CD14-positive monocyte (primary cell): ENCODE measurements around the gene CTPS1. TPM values are rescaled to one million over a fixed set of nuclear protein-coding genes. Genes with fewer than 3 reads are reported as not detected.

Source experiments
- DNase-seq, 3 donors: peaks; one replicate each; pipeline ENCODE4 v3.0.0-alpha.2; 2011 to 2022
- H2AFZ ChIP-seq: 2 replicates; pipeline ENCODE4 v1.6.0; 2012; ENCODE audit warnings: mild to moderate bottlenecking, low read depth, low read length, inconsistent platforms; ENCODE audit not compliant: insufficient read depth, poor library complexity, severe bottlenecking
- H3K27ac ChIP-seq, 2 donors: 1 replicate in 1 of 2; 2 replicates in 1 of 2; pipeline ENCODE4 v1.5.1; 2012 to 2013; ENCODE audit warnings: low read length in 2 of 2, control low read depth in 1 of 2, inconsistent platforms in 1 of 2, low read depth in 1 of 2, mild to moderate bottlenecking in 1 of 2
- H3K27me3 ChIP-seq, 2 donors: one replicate each; pipeline versions ENCODE4 v1.6.0 to v1.6.1; 2011 to 2013; ENCODE audit warnings: low read length in 2 of 2; ENCODE audit not compliant: control insufficient read depth in 2 of 2, insufficient read depth in 2 of 2
- H3K36me3 ChIP-seq, 2 donors: replicated peaks in 1 of 2; 1 replicate in 1 of 2; 2 replicates in 1 of 2; pipeline versions ENCODE4 v1.5.1 to v1.6.1; 2012 to 2013; ENCODE audit warnings: low read length in 2 of 2, control low read depth in 1 of 2, inconsistent platforms in 1 of 2, mild to moderate bottlenecking in 1 of 2; ENCODE audit not compliant: insufficient read depth in 2 of 2, control insufficient read depth in 1 of 2
- H3K4me1 ChIP-seq, 2 donors: 1 replicate in 1 of 2; 2 replicates in 1 of 2; pipeline versions ENCODE4 v1.5.1 to v1.6.1; 2012 to 2013; ENCODE audit warnings: low read length in 2 of 2, control low read depth in 1 of 2, inconsistent platforms in 1 of 2, mild to moderate bottlenecking in 1 of 2, moderate library complexity in 1 of 2; ENCODE audit not compliant: insufficient read depth in 2 of 2, control insufficient read depth in 1 of 2
- H3K4me2 ChIP-seq: replicated peaks from 2 replicates; pipeline ENCODE3; 2012; ENCODE audit warnings: low read length, moderate library complexity, mild to moderate bottlenecking; ENCODE audit not compliant: poor library complexity, severe bottlenecking; ENCODE audit errors: extremely low read depth
- H3K4me3 ChIP-seq, 3 experiments: fragments of 200-600 bp in 1 of 3; sonication (generic) in 1 of 3; replicated peaks in 1 of 3; 1 replicate in 2 of 3; 2 replicates in 1 of 3; pipeline ENCODE4 v1.5.1; 2011 to 2013; ENCODE audit warnings: low read length in 3 of 3, mild to moderate bottlenecking in 3 of 3, control low read depth in 2 of 3, low read depth in 2 of 3, inconsistent platforms in 1 of 3, moderate library complexity in 1 of 3
- H3K79me2 ChIP-seq: 2 replicates; pipeline ENCODE4 v1.6.0; 2012; ENCODE audit warnings: mild to moderate bottlenecking, control low read depth, inconsistent platforms, low read length, moderate library complexity; ENCODE audit not compliant: insufficient read depth
- H3K9ac ChIP-seq: 2 replicates; pipeline ENCODE4 v1.6.0; 2017; ENCODE audit warnings: low read length, mild to moderate bottlenecking; ENCODE audit not compliant: insufficient read depth, poor library complexity, severe bottlenecking
- H3K9me3 ChIP-seq, 2 donors: replicated peaks in 1 of 2; 1 replicate in 1 of 2; 2 replicates in 1 of 2; pipeline versions ENCODE4 v1.5.1 to v1.6.1; 2012 to 2013; ENCODE audit warnings: low read length in 2 of 2, control low read depth in 1 of 2; ENCODE audit not compliant: control insufficient read depth in 1 of 2, insufficient read depth in 1 of 2
- H4K20me1 ChIP-seq: 2 replicates; pipeline ENCODE4 v1.6.0; 2012; ENCODE audit warnings: mild to moderate bottlenecking, low read length, control low read depth, moderate library complexity; ENCODE audit not compliant: insufficient read depth
- H3K27ac Mint-ChIP-seq, 7 donors: one replicate each; pipeline ENCODE4 v1.8.0; 2020; ENCODE audit warnings: mild to moderate bottlenecking in 7 of 7, mixed read lengths in 7 of 7, moderate library complexity in 6 of 7, inconsistent platforms in 2 of 7
- H3K27me3 Mint-ChIP-seq, 3 donors: one replicate each; pipeline ENCODE4 v1.8.0; 2021 to 2022; ENCODE audit warnings: low read depth in 3 of 3, mild to moderate bottlenecking in 3 of 3, mixed read lengths in 3 of 3, moderate library complexity in 3 of 3, inconsistent platforms in 1 of 3
- H3K36me3 Mint-ChIP-seq, 2 donors: one replicate each; pipeline ENCODE4 v1.8.0; 2020; ENCODE audit warnings: mixed read lengths in 2 of 2, inconsistent platforms in 1 of 2, mild to moderate bottlenecking in 1 of 2
- H3K4me1 Mint-ChIP-seq: one replicate; pipeline ENCODE4 v1.8.0; 2020; ENCODE audit warnings: mild to moderate bottlenecking, mixed read lengths
- H3K4me3 Mint-ChIP-seq, 2 donors: one replicate each; pipeline ENCODE4 v1.8.0; 2020; ENCODE audit warnings: mild to moderate bottlenecking in 2 of 2, mixed read lengths in 2 of 2, moderate library complexity in 1 of 2
- H3K9me3 Mint-ChIP-seq, 7 donors: one replicate each; pipeline ENCODE4 v1.8.0; 2020 to 2022; ENCODE audit warnings: mixed read lengths in 7 of 7, mild to moderate bottlenecking in 6 of 7, moderate library complexity in 6 of 7, inconsistent platforms in 2 of 7
- CTCF ChIP-seq: fragments of 200-600 bp; IDR thresholded peaks from one replicate; pipeline ENCODE4 v1.8.0; 2022; ENCODE audit warnings: antibody characterized with exemption, mild to moderate bottlenecking
- WGBS: methylation state at CpG from one replicate; pipeline ENCODE4 v1.1.5; 2013; ENCODE audit warnings: missing lambda C conversion rate; ENCODE audit not compliant: insufficient coverage; 5-methylcytosine and 5-hydroxymethylcytosine counted together
- intact Hi-C, 2 donors: fragments of 100-400 bp; cut with micrococcal nuclease; formaldehyde crosslinking; loops; one replicate each; pipeline versions ENCODE4 v1.15.0 to v1.15.1; 2023
- polyA plus RNA-seq, 3 donors: library from polyadenylated mRNA; depleted of rRNA in 1 of 3; unstranded in 2 of 3; stranded (reverse) in 1 of 3; fragments of 300-500 nt in 2 of 3; fragments of >200 nt in 1 of 3; fragmentation: Illumina TruSeq in 2 of 3; gene quantifications; 1 replicate in 2 of 3; 2 replicates in 1 of 3; pipeline ENCODE4 v1.2.3, GENCODE V29; 2012 to 2021

Gene CTPS1
- polyA plus RNA-seq, 3 donors: 5.3 to 8.6 (median 6.0) TPM

- Histone ChIP-seq H3K27ac (no peak overlapping the region), H3K27me3 (no peaks in the 10 kb centered on the region), H4K20me1 (no peaks in the 10 kb centered on the region), H3K36me3 (peaks cover 23 to 70% of the 10 kb centered on the region in 2 donors), H3K9ac (no peak overlapping the region), H3K9me3 (no peaks in the 10 kb centered on the region), H3K79me2 (no peaks in the 10 kb centered on the region), H3K4me2 (no peak overlapping the region), H3K4me3 (no peak overlapping the region), H2AFZ (no peak overlapping the region), H3K4me1 (peaks cover 0 to 10% of the 10 kb centered on the region in 2 donors)
- no peak for TF ChIP-seq CTCF
- H3K4me1 Mint-ChIP-seq: peaks cover 10% of the 10 kb centered on the region
- whole genome bisulfite sequencing: no CpG with 5 or more reads among the region's 5 CpGs
- H3K4me3 Mint-ChIP-seq: no peak overlapping the region
- peaks cover 23 to 28% of the 10 kb centered on the region in 2 donors for H3K36me3 Mint-ChIP-seq
- intact Hi-C loops: no loop called here
- H3K27me3 Mint-ChIP-seq: no peaks in the 10 kb centered on the region
- no peaks in the 10 kb centered on the region for H3K9me3 Mint-ChIP-seq
- no peak overlapping the region for H3K27ac Mint-ChIP-seq
- no peak for DNase-seq
These were observed 58.6 kb downstream of the CTPS1 start for GRCh38 chr1:41038110-41038509.

GRCh38 chr1:41041614-41042270 lies 62.2 kb downstream of the CTPS1 start:
- no peaks in the 10 kb centered on the region for H3K79me2 ChIP-seq
- no peaks in the 10 kb centered on the region for H4K20me1 ChIP-seq
- no peak overlapping the region for H2AFZ ChIP-seq
- no peak overlapping the region for H3K4me3 ChIP-seq
- no peaks in the 10 kb centered on the region for H3K9me3 Mint-ChIP-seq
- peaks cover 0 to 2% (median 0%) of the 10 kb centered on the region in 3 donors for H3K27me3 Mint-ChIP-seq
- H3K4me2 ChIP-seq: no peak overlapping the region
- H3K9me3 ChIP-seq: no peaks in the 10 kb centered on the region
- H3K27me3 ChIP-seq: no peaks in the 10 kb centered on the region
- H3K4me1 ChIP-seq: peaks cover 0 to 10% of the 10 kb centered on the region in 2 donors
- H3K4me1 Mint-ChIP-seq: peaks cover 10% of the 10 kb centered on the region
- no peak for TF ChIP-seq CTCF
- peak overlapping the region in 6 of 7 donors; percentile 3 to 72 (median 56) for H3K27ac Mint-ChIP-seq
- peaks cover 38 to 53% of the 10 kb centered on the region in 2 donors for H3K36me3 Mint-ChIP-seq
- intact Hi-C loops: no loop called here
- no peak overlapping the region for H3K9ac ChIP-seq
- DNase-seq: peak in 2 of 3 donors; percentile 4 to 5
- peaks cover 19 to 65% of the 10 kb centered on the region in 2 donors for H3K36me3 ChIP-seq
- peak overlapping the region in 1 of 2 donors; percentile 56 for H3K27ac ChIP-seq
- WGBS: 100% methylated on average over 2 of the region's 3 CpGs
- H3K4me3 Mint-ChIP-seq: no peak overlapping the region
